Gastrocnemius medialis (tissue), 4 donors: ENCODE results near the gene KLRK1. TPM values are rescaled to one million over a fixed set of nuclear protein-coding genes. Genes with fewer than 3 reads are reported as not detected.

ENCODE experiments used
- ATAC-seq, 2 donors: fragments of 150-250 bp; one replicate each; pipeline ENCODE4 v1.9.1; 2016
- DNase-seq, 2 donors: peaks; one replicate each; pipeline ENCODE4 v3.0.0-alpha.2; 2019
- H3K27ac ChIP-seq, 4 donors: fragments of 200-600 bp; sonication (generic); 1 replicate in 1 of 4; 2 replicates in 3 of 4; pipeline ENCODE4 v1.5.1; 2016 to 2018; ENCODE audit warnings: mild to moderate bottlenecking in 2 of 4, moderate library complexity in 1 of 4
- H3K27me3 ChIP-seq, 3 donors: fragments of 200-600 bp; sonication (generic) in 2 of 3; 1 replicate in 1 of 3; 2 replicates in 2 of 3; pipeline versions ENCODE4 v1.5.1 to v1.6.0; 2016 to 2019; ENCODE audit warnings: mild to moderate bottlenecking in 1 of 3, moderate library complexity in 1 of 3
- H3K36me3 ChIP-seq, 2 donors: fragments of 200-600 bp; sonication (generic) in 1 of 2; one replicate each; pipeline ENCODE4 v1.5.1; 2017 to 2018
- H3K4me1 ChIP-seq, 2 donors: fragments of 200-600 bp; sonication (generic) in 1 of 2; one replicate each; pipeline ENCODE4 v1.5.1; 2016 to 2017; ENCODE audit warnings: mild to moderate bottlenecking in 2 of 2
- H3K4me3 ChIP-seq, 4 donors: fragments of 200-600 bp; sonication (generic) in 3 of 4; 1 replicate in 1 of 4; 2 replicates in 3 of 4; pipeline ENCODE4 v1.5.1; 2016 to 2019; ENCODE audit warnings: mild to moderate bottlenecking in 2 of 4
- H3K9me3 ChIP-seq, 3 donors: fragments of 200-600 bp; sonication (generic) in 2 of 3; 1 replicate in 1 of 3; 2 replicates in 2 of 3; pipeline ENCODE4 v1.5.1; 2016 to 2019
- CTCF ChIP-seq, 5 experiments: fragments of 450-650 bp in 3 of 5; fragments of 200-600 bp in 2 of 5; sonication (generic) in 2 of 5; IDR thresholded peaks in 4 of 5; conservative IDR thresholded peaks in 1 of 5; 1 replicate in 4 of 5; 2 replicates in 1 of 5; pipeline ENCODE4 v1.5.1; 2016 to 2019; ENCODE audit warnings: antibody characterized with exemption in 5 of 5, mild to moderate bottlenecking in 3 of 5, moderate library complexity in 3 of 5
- POLR2A ChIP-seq, 2 donors: fragments of 450-650 bp; IDR thresholded peaks; one replicate each; pipeline ENCODE4 v1.6.1; 2017; ENCODE audit warnings: antibody characterized with exemption in 2 of 2, mild to moderate bottlenecking in 2 of 2, moderate library complexity in 2 of 2
- in situ Hi-C, 4 donors: fragments of 200-750 bp; cut with MboI; loops; one replicate each; pipeline versions ENCODE4 v1.15.0 to v1.8.0; 2017; ENCODE audit warnings: low sequenced_read_pairs in 4 of 4
- intact Hi-C: fragments of 100-400 bp; cut with DNase I; formaldehyde crosslinking; loops from one replicate; pipeline ENCODE4 v1.15.1; 2023; ENCODE audit warnings: low total_unique reads
- total RNA-seq, 4 donors: library from RNA; depleted of rRNA; stranded (reverse); fragments of >200 nt; gene quantifications; one replicate each; pipeline versions ENCODE4 v1.1.0 to v1.2.3, GENCODE V29; 2016

Gene KLRK1
- total RNA-seq, 4 donors from 2014 or later: 0.20 TPM; not detected in 3

- TF ChIP-seq CTCF (IDR thresholded peaks at IDR 0.05 in 4 of 5, conservative IDR thresholded peaks at IDR 0.05 in 1 of 5) (no peak), POLR2A (IDR thresholded peaks at IDR 0.05) (no peak)
- Histone ChIP-seq H3K27me3 (no peaks in the 10 kb centered on the region), H3K9me3 (no peaks in the 10 kb centered on the region), H3K27ac (no peak overlapping the region), H3K36me3 (no peaks in the 10 kb centered on the region), H3K4me1 (peaks cover 6 to 36% of the 10 kb centered on the region in 2 donors), H3K4me3 (no peak overlapping the region)
- intact Hi-C loops (loop anchor here (10.0 kb wide), 1 partner anchor 362 kb away; the partner anchor contains the start of gene YBX3), in situ Hi-C loops (no loop called here)
- DNase-seq (no peak), ATAC-seq (no peak)
These were observed 27.5 kb downstream of the KLRK1 start for GRCh38 chr12:10362325-10362724.

GRCh38 chr12:10361622-10362021 lies 28.2 kb downstream of the KLRK1 start:
- H3K4me3 ChIP-seq: no peak overlapping the region
- no peaks in the 10 kb centered on the region for H3K36me3 ChIP-seq
- DNase-seq: no peak
- no peaks in the 10 kb centered on the region for H3K27me3 ChIP-seq
- no peak overlapping the region for H3K27ac ChIP-seq
- ATAC-seq: no peak
- TF ChIP-seq CTCF (IDR thresholded peaks at IDR 0.05 in 4 of 5, conservative IDR thresholded peaks at IDR 0.05 in 1 of 5) (no peak), POLR2A (IDR thresholded peaks at IDR 0.05) (no peak)
- intact Hi-C loops (loop anchor here (10.0 kb wide), 1 partner anchor 363 kb away; the partner anchor contains the start of gene YBX3), in situ Hi-C loops (no loop called here)
- H3K9me3 ChIP-seq: no peaks in the 10 kb centered on the region
- H3K4me1 ChIP-seq: peaks cover 6 to 35% of the 10 kb centered on the region in 2 donors

GRCh38 chr12:10361084-10361483 lies 28.8 kb downstream of the KLRK1 start:
- Histone ChIP-seq H3K4me1 (peaks cover 6 to 29% of the 10 kb centered on the region in 2 donors), H3K27ac (no peak overlapping the region), H3K27me3 (no peaks in the 10 kb centered on the region), H3K36me3 (no peaks in the 10 kb centered on the region), H3K4me3 (no peak overlapping the region), H3K9me3 (no peaks in the 10 kb centered on the region)
- intact Hi-C loops (loop anchor here (10.0 kb wide), 1 partner anchor 364 kb away; the partner anchor contains the start of gene YBX3), in situ Hi-C loops (no loop called here)
- no peak for ATAC-seq
- DNase-seq: peak in 1 of 2 donors; percentile 19
- TF ChIP-seq POLR2A (IDR thresholded peaks at IDR 0.05): no peak
- no peak for TF ChIP-seq CTCF (IDR thresholded peaks at IDR 0.05 in 4 of 5, conservative IDR thresholded peaks at IDR 0.05 in 1 of 5)

- Histone ChIP-seq H3K4me3 (no peak overlapping the region), H3K27ac (no peak overlapping the region), H3K27me3 (no peaks in the 10 kb centered on the region), H3K4me1 (peaks cover 0 to 19% of the 10 kb centered on the region in 2 donors), H3K9me3 (no peaks in the 10 kb centered on the region), H3K36me3 (no peaks in the 10 kb centered on the region)
- DNase-seq (no peak), ATAC-seq (no peak)
- TF ChIP-seq POLR2A (IDR thresholded peaks at IDR 0.05): no peak
- TF ChIP-seq CTCF (IDR thresholded peaks at IDR 0.05 in 4 of 5, conservative IDR thresholded peaks at IDR 0.05 in 1 of 5): no peak
- intact Hi-C loops: no loop called here
- in situ Hi-C loops: no loop called here
These were observed 30.9 kb downstream of the KLRK1 start for GRCh38 chr12:10358969-10359368.

DNA sequence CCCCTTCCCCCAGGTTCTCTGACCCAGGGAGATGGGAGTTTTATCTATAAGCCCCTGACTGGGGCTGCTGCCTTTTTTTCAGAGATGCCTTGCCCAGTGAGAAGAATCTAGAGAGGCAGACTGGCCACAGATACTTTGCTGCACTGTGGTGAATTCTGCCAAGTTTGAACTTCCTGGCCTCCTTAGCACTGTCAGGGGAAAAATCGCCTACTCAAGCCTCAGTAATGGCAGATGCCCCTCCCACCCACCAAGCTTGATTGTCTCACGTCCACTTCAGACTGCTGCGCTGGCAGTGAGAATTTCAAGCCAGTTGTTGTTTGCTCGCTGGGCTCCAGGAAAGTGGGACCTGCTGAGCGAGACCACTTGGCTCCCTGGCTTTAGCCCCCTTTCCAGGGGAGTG lies 31.7 kb downstream of the KLRK1 start:
- H3K36me3 ChIP-seq: no peaks in the 10 kb centered on the region
- DNase-seq (no peak), ATAC-seq (no peak)
- H3K4me1 ChIP-seq: peaks cover 0 to 12% of the 10 kb centered on the region in 2 donors
- H3K27ac ChIP-seq: no peak overlapping the region
- TF ChIP-seq CTCF (IDR thresholded peaks at IDR 0.05 in 4 of 5, conservative IDR thresholded peaks at IDR 0.05 in 1 of 5) (no peak), POLR2A (IDR thresholded peaks at IDR 0.05) (no peak)
- no peaks in the 10 kb centered on the region for H3K27me3 ChIP-seq
- H3K4me3 ChIP-seq: no peak overlapping the region
- in situ Hi-C loops: no loop called here
- no peaks in the 10 kb centered on the region for H3K9me3 ChIP-seq
- intact Hi-C loops: no loop called here
